Activated CD4-positive, alpha-beta T cell treated with anti-CD3 and anti-CD28 coated beads, Interleukin-2, amount 50 U/mL, for 16 hours (primary cell): Measurements from ENCODE around the gene GDF3.

Experiments
- DNase-seq: peaks from one replicate; pipeline ENCODE4 v3.0.0-alpha.2; 2020

The GDF3 gene

DNA sequence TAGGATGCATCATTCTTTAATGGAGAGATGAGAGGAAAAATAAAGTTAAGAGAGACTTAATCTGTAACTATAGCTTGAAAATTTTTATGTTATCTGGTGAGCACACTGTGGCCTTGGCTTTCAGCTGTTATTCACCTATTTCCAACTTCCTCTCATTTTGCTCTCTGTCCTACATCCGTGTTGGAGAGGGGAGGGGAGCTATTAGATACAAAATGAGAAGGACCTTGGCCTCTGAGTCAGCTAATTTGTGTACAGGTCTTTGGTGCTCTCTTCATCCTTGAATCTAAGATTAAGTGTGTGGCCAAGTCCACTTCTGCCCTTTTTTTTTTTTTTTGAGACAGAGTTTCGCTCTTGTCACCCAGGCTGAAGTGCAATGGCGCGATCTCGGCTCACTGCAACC, 29.0 kb downstream of the GDF3 start:
- DNase-seq = no peak

DNA sequence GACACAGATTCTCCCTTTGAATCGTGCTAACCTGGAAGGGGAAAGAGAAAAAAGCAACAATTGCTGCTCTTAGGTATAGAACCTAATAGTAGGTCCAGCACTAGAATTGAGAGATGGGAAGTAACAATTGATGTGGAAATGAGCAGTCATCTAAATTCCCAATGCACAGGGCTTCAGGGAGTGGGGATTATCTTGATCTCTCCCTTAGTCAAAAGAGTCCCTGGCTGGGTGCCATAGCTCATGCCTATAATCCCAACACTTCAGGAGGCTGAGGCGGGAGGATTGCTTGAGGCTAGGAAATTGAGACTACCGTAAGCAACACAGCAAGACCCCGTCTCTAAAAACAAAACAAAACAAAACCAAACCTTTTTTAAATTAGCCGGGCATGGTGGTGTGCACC, 33.8 kb downstream of the GDF3 start:
- no peak for DNase-seq

DNA sequence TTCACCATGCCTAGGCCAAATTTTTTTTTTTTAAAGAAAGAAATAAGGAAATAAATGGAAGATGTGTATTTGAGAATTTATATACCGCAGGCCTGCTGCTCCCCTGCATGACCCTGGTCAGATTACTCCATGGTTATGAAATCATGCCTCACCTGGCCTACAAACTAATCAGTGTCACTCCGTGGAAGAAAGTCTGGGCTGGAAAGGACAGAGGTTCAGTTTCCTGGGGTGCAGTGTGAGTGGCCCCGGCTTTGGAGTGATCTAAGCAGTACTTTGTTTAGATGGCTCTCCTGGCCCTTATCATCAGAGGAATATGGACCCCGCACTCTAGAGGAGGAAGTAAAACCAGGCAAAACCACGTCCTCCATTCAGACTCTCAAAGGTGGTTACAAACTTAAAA, 39.5 kb downstream of the GDF3 start:
- DNase-seq = no peak

DNA sequence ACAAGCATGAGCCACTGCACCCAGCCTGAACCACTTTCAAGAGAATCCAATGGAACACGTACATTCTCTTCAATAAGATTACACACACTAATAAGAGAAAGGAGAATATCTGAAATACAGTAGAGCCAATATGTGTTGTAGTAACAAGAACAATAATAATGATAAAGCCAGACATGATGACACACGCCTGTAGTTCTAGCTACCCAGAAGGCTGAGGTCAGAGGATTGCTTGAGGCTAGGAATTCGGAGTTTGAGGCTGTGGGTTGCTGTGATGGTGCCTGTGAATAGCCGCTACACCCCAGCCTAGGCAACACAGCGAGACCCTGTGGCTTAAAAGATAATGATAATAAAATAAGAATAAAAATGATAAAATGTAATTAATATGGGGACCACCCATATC, 45.5 kb downstream of the GDF3 start:
- no peak for DNase-seq

- DNase-seq = no peak
Measured at GRCh38 chr12:7647071-7647470, 48.5 kb downstream of the GDF3 start.

DNA sequence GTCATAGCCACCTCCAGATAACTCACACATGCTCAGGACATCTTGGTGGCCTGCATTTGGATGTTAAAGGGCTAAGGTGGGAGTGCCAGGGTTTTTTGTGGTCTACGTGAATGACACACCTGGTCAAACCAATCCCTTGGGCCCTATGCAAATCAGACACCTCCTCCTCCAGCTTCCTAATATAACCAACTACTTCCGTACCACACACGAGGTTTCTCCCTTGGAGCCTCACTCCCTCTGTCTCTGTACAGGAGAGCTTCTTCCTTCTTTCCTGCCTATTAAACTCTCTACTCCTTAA, 49.4 kb downstream of the GDF3 start:
- DNase-seq = no peak

- peak; percentile 29 for DNase-seq
Measured at GRCh38 chr12:7645395-7646177, 50.0 kb downstream of the GDF3 start.

GRCh38 chr12:7642876-7643309, 52.7 kb downstream of the GDF3 start:
- DNase-seq = peak; percentile 70

DNA sequence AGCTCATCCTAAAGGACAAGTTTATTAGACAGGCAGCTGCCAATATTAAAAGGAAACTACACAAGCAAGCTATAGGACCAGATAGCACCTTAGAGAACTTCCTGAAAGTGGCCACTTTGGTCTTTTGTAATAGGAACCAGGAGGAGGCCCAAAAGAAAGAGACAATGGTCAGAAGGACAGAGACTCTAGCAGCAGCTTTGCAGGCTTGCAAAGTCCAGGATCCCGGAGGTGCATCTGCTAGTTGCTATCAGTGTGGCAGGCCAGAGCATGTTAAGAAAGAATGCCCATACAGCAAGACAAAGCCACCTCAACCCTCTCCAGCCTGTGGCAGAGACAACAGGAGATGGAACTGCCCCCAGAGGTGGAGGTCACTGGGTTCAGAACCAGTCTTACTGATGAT, 53.3 kb downstream of the GDF3 start:
- no peak for DNase-seq

GRCh38 chr12:7640123-7640995, 55.2 kb downstream of the GDF3 start:
- DNase-seq = peak; percentile 60
